Activated CD4-positive, alpha-beta T cell treated with anti-CD3 and anti-CD28 coated beads, Interleukin-2, amount 10 ng/mL, durations not matched to agents 7 days and 5 days (primary cell): Measurements from ENCODE around the gene CASP8AP2. TPM values are rescaled to one million over a fixed set of nuclear protein-coding genes. Genes with fewer than 3 reads are reported as not detected.
A peak's percentile ranks its signal among the peaks of the same experiment; 100 is the strongest.
"Not testable (repeated sequence)": the region's sequence is repeated elsewhere in the genome, so short reads cannot be mapped to it uniquely, and the experiment has no call there.

Source experiments
- CTCF ChIA-PET: fragments of 350-600 bp; sonication (Branson Sonifier 250); formaldehyde crosslinking; loops from one replicate; lab custom pipeline; 2021; ENCODE audit warnings: antibody characterized with exemption; lab: Charles Lee
- POLR2A ChIA-PET: fragments of 350-600 bp; sonication (Branson Sonifier 250); formaldehyde crosslinking; loops from one replicate; lab custom pipeline; 2021; ENCODE audit warnings: antibody characterized with exemption; lab: Charles Lee
- DNase-seq: peaks from one replicate; pipeline ENCODE4 v3.0.0-alpha.2; 2020
- H3K27ac Mint-ChIP-seq: one replicate; pipeline ENCODE4 v1.8.0; 2021; ENCODE audit warnings: mild to moderate bottlenecking, moderate library complexity, mixed read lengths
- H3K27me3 Mint-ChIP-seq: one replicate; pipeline ENCODE4 v1.8.0; 2021; ENCODE audit warnings: mixed read lengths
- H3K36me3 Mint-ChIP-seq: one replicate; pipeline ENCODE4 v1.8.0; 2021; ENCODE audit warnings: low read depth, mixed read lengths
- H3K4me1 Mint-ChIP-seq: one replicate; pipeline ENCODE4 v1.8.0; 2021; ENCODE audit warnings: mixed read lengths
- H3K4me3 Mint-ChIP-seq: one replicate; pipeline ENCODE4 v1.8.0; 2021; ENCODE audit warnings: mild to moderate bottlenecking, moderate library complexity, mixed read lengths
- H3K9me3 Mint-ChIP-seq: one replicate; pipeline ENCODE4 v1.8.0; 2021; ENCODE audit warnings: mixed read lengths
- total RNA-seq, 2 experiments: library from RNA; stranded (reverse); gene quantifications; one replicate each; pipeline ENCODE4 v1.2.3, GENCODE V29; 2021

The CASP8AP2 gene
- total RNA-seq, 2 experiments from 2014 or later: 45.1 to 49.6 TPM

DNA sequence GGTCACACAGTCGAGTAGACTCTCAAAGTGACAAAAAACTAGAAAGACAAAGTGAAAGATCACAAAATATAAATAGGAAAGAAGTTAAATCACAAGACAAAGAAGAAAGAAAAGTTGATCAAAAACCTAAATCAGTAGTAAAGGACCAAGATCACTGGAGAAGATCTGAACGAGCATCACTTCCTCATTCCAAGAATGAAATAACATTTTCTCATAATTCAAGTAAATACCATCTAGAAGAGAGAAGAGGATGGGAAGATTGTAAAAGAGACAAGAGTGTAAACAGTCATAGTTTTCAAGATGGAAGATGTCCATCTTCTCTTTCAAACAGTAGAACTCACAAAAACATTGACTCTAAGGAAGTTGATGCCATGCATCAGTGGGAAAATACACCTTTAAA, 33.0 kb downstream of the CASP8AP2 start:
- ChIA-PET CTCF (interaction anchor here (0.6 to 2.2 kb wide), 2 partner anchors 10 to 24 kb away, joined by 3 to 5 read pairs; no protein-coding TSS in a partner anchor), POLR2A (no interaction called here)
- H3K4me3 Mint-ChIP-seq: no peak overlapping the region
- H3K4me1 Mint-ChIP-seq: peaks cover 21% of the 10 kb centered on the region
- H3K9me3 Mint-ChIP-seq: peaks cover 16% of the 10 kb centered on the region
- peaks cover 77% of the 10 kb centered on the region for H3K36me3 Mint-ChIP-seq
- DNase-seq: no peak
- H3K27ac Mint-ChIP-seq: no peak overlapping the region
- H3K27me3 Mint-ChIP-seq: no peaks in the 10 kb centered on the region

DNA sequence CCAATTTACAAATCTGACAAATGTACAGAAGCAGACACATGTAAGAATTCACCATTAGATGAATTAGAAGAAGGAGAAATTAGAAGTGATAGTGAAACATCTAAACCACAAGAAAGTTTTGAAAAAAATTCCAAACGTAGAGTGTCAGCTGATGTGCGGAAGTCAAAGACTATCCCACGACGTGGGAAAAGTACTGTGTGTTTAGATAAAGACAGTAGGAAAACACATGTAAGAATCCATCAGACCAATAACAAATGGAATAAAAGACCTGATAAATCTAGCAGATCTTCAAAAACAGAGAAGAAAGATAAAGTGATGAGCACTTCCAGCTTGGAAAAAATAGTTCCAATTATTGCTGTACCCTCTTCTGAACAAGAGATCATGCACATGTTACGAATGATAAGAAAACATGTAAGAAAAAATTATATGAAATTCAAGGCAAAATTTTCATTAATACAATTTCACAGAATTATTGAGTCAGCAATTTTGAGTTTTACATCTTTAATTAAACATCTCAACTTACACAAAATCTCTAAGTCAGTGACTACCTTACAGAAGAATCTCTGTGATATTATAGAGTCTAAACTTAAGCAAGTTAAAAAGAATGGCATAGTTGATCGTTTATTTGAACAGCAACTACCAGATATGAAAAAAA, 36.5 kb downstream of the CASP8AP2 start:
- Mint-ChIP-seq H3K4me1 (peaks cover 12% of the 10 kb centered on the region), H3K27me3 (no peaks in the 10 kb centered on the region), H3K4me3 (no peak overlapping the region), H3K27ac (no peak overlapping the region), H3K36me3 (peaks cover 83% of the 10 kb centered on the region), H3K9me3 (peaks cover 13% of the 10 kb centered on the region)
- DNase-seq: no peak
- POLR2A ChIA-PET: interaction anchor here (0.6 kb wide), 1 partner anchor 610 kb away, joined by 3 read pairs; no protein-coding TSS in a partner anchor
- CTCF ChIA-PET: interaction anchor here (0.6 to 1.2 kb wide), 3 partner anchors 12 to 266 kb away, joined by 3 to 4 read pairs (median 4); no protein-coding TSS in a partner anchor

DNA sequence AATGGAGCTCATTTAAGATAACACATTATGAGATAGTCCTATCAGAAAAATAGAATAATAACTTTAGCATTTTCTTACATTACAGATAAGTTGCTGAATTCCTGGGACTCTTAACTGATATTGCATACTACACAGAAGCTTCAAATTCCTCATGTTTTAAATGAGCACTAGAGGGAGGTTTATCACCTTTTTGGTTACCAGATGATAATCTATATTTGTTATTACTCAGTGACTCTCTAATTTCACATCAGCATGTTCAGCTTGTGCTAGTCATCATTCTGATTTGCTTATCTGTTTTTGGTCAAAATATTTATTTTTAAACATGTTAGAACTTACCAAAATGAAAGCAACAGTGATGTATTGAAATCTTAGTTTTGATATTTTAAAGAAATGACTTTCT, 44.0 kb downstream of the CASP8AP2 start:
- Mint-ChIP-seq H3K27me3 (no peaks in the 10 kb centered on the region), H3K4me3 (no peak overlapping the region), H3K36me3 (peaks cover 39% of the 10 kb centered on the region), H3K4me1 (peaks cover 4% of the 10 kb centered on the region), H3K27ac (no peak overlapping the region), H3K9me3 (no peaks in the 10 kb centered on the region)
- CTCF ChIA-PET: no interaction called here
- no peak for DNase-seq
- POLR2A ChIA-PET: no interaction called here

DNA sequence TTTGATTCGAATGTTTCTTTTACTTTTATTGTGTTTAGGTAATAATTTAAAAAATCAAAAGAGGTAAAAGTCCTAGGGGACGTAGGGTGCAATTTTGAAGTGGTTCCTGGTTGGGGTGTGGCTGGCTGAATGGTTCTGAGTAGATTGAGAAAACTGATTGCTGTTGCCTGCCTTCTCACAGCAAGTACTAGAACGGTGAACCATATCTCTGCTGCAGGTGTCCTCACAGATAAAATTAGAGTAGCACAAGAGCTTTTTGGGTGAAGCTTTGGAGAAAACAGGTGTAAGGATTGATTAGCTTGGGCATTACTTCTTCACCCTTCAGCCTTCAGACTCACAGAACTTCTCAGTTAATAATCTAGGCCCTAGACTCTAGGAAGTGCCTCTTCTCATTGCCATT, 44.8 kb downstream of the CASP8AP2 start:
- H3K36me3 Mint-ChIP-seq: peaks cover 34% of the 10 kb centered on the region
- no peaks in the 10 kb centered on the region for H3K27me3 Mint-ChIP-seq
- ChIA-PET CTCF (no interaction called here), POLR2A (no interaction called here)
- DNase-seq: no peak
- no peak overlapping the region for H3K4me3 Mint-ChIP-seq
- peaks cover 4% of the 10 kb centered on the region for H3K4me1 Mint-ChIP-seq
- no peaks in the 10 kb centered on the region for H3K9me3 Mint-ChIP-seq
- H3K27ac Mint-ChIP-seq: no peak overlapping the region

DNA sequence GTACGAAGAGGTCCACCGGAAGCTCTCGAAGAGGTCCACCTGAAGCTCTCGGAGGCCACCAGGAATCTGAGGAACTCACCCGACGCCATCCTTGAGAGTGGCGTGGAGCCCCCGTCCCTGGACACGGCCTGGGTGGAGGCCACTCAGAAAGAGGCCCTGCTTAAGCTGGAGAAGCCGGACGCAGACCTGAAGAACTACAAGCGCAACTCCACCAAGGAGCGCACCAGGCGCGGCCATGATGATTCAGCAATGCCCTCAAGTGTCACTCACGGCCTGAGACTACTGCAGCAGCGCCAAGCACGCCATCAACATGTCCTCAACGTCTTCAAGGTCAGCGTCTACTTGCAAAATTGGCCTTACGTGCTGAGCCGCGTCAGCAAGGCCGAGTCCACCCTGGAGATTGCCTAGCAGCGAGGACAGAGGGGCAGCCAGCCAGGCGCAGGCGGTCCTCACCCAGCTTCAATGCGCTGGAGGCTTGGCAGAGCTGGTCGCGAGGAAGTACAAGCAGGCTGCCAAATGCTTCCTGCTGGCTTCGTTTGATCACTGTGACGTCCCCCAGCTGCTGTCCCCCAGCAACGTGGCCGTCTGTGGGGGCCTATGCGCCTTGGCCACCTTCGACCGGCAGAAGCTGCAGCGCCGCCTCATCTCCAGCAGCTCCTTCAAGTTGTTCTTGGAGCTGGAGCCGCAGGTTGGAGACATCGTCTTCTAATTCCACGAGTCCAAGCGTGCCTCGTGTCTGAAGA, 56.9 kb downstream of the CASP8AP2 start:
- Mint-ChIP-seq H3K4me3 (no peak overlapping the region), H3K27me3 (peaks cover 17% of the 10 kb centered on the region), H3K9me3 (no peaks in the 10 kb centered on the region), H3K36me3 (no peaks in the 10 kb centered on the region), H3K4me1 (peaks cover 9% of the 10 kb centered on the region), H3K27ac (no peak overlapping the region)
- no peak for DNase-seq
- CTCF ChIA-PET: interaction anchor here (1.6 kb wide), 1 partner anchor 52 kb away, joined by 3 read pairs; no protein-coding TSS in a partner anchor
- POLR2A ChIA-PET: no interaction called here

DNA sequence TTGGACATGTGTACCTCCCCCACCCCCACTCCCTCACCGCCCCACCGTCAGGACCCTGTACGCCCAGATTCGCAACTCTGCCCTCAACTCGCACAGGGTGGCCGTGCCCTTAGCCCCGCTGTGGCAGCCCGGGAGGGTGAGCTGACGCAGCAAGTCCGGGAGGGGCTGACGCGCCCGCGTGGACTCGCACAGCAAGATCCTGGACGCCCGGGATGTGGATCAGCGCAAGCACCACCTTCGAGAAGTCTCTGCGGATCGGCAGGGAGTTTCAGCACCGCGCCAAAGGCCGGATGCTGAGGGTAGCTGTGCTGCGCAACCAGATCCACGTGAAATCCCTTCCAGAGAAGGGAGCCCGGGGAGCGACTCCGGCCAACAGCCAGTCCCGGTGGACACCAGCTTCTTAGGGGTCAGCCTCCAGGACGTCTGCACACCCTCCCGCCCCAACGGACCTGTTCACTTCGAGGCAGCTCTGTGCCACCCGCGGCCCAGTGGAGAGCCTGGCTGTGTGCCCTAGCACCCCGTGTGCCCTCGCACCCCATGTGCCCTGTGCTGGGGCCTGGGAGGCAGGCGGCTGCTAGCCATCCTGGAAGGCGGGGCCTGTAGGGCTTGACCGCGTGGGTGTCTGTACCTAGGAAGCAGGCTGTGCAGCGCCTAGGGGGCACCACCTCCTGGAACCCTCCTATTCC, 57.9 kb downstream of the CASP8AP2 start:
- POLR2A ChIA-PET: no interaction called here
- H3K27me3 Mint-ChIP-seq: peaks cover 18% of the 10 kb centered on the region
- no peaks in the 10 kb centered on the region for H3K36me3 Mint-ChIP-seq
- CTCF ChIA-PET: interaction anchor here (0.7 to 1.6 kb wide), 2 partner anchors 50 to 777 kb away, joined by 3 to 6 read pairs; no protein-coding TSS in a partner anchor
- no peak overlapping the region for H3K4me3 Mint-ChIP-seq
- H3K27ac Mint-ChIP-seq: no peak overlapping the region
- H3K9me3 Mint-ChIP-seq: no peaks in the 10 kb centered on the region
- no peak for DNase-seq
- H3K4me1 Mint-ChIP-seq: peaks cover 9% of the 10 kb centered on the region

DNA sequence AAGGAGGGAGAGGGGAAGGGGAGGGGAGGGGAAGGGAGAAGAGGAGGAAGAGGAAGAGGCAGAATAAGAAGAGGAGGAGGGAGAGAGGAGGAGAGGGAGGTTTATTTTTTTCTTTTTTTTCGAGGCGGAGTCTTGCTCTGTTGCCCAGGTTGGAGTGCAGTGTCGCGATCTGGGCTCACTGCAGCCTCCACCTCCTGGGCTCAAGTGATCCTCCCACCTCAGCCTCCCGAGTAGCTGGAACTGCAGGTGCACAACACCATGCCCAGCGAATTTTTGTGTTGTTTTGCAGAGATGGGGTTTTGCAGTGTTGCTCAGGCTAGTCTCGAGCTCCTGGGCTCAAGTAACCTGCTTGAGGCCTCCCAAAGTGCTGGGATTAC, 58.4 kb downstream of the CASP8AP2 start:
- Mint-ChIP-seq H3K9me3 (no peaks in the 10 kb centered on the region), H3K27ac (no peak overlapping the region), H3K27me3 (peaks cover 18% of the 10 kb centered on the region), H3K4me1 (peaks cover 9% of the 10 kb centered on the region), H3K4me3 (no peak overlapping the region), H3K36me3 (no peaks in the 10 kb centered on the region)
- ChIA-PET CTCF (interaction anchor here (0.6 to 0.7 kb wide), 2 partner anchors 516 to 776 kb away, joined by 4 to 6 read pairs; no protein-coding TSS in a partner anchor), POLR2A (no interaction called here)
- no peak for DNase-seq

DNA sequence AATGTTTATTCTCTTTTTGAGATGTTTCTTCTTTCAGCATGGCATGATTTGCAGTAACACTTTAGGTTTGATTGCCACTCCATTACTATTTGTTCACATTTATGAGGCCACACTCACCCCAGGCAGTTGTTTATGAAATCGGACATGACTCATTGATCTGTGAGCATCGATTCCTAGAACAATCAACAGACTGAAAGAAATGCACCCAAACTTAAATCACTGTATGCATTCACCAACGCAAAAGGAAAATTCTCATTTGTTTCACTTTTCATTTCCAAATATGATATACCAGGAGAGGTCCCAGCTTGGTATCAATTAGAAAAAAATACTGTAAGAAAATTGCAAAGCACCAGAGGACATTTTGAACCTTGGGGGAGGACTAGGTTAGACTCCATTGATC, 59.2 kb downstream of the CASP8AP2 start:
- Mint-ChIP-seq H3K4me3 (no peak overlapping the region), H3K9me3 (no peaks in the 10 kb centered on the region), H3K4me1 (peaks cover 9% of the 10 kb centered on the region), H3K27me3 (peaks cover 23% of the 10 kb centered on the region), H3K36me3 (no peaks in the 10 kb centered on the region), H3K27ac (no peak overlapping the region)
- POLR2A ChIA-PET: no interaction called here
- CTCF ChIA-PET: no interaction called here
- DNase-seq: no peak

DNA sequence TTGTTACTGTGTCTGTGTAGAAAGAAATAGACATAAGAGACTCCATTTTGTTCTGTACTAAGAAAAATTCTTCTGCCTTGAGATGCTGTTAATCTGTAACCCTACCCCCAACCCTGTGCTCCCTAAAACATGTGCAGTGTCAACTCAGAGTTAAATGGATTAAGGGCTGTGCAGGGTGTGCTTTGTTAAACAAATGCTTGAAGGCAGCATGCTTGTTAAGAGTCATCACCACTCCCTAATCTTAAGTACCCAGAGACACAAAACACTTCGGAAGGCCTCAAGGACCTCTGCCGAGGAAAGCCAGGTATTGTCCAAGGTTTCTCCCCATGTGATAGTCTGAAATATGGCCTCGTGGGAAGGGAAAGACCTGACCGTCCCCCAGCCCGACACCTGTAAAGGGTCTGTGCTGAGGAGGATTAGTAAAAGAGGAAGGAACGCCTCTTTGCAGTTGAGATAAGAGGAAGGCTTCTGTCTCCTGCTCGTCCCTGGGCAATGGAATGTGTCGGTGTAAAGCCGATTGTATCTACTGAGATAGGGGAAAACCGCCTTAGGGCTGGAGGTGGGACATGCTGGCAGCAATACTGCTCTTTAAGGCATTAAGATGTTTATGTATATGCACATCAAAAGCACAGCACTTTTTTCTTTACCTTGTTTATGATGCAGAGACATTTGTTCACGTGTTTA, 61.3 kb downstream of the CASP8AP2 start:
- POLR2A ChIA-PET, H3K9me3 Mint-ChIP-seq, H3K36me3 Mint-ChIP-seq, H3K4me3 Mint-ChIP-seq, DNase-seq, H3K4me1 Mint-ChIP-seq, H3K27ac Mint-ChIP-seq: not testable (repeated sequence)
- CTCF ChIA-PET: interaction anchor here (0.5 kb wide), 1 partner anchor 25 kb away, joined by 3 read pairs; no protein-coding TSS in a partner anchor
- peaks cover 30% of the 10 kb centered on the region for H3K27me3 Mint-ChIP-seq

DNA sequence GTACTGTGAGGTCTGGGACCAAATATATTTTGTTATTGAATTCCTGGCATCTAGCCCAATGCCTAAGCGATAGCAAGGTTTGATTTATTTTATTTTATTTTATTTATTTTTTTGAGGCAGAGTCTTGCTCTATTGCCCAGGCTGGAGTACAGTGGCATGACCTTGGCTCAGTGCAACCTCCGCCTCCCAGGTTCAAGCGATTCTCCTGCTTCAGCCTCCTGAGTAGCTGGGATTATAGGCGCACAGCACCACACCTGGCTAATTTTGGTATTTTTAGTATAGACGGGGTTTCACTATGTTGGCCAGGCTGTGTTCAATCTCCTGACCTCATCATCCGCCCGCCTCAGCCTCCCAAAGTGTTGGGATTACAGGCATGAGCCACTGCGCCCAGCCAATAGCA, 62.9 kb downstream of the CASP8AP2 start:
- DNase-seq, H3K27ac Mint-ChIP-seq, H3K4me1 Mint-ChIP-seq, H3K4me3 Mint-ChIP-seq, H3K36me3 Mint-ChIP-seq, POLR2A ChIA-PET, H3K9me3 Mint-ChIP-seq: not testable (repeated sequence)
- CTCF ChIA-PET: interaction anchor here (0.6 kb wide), 1 partner anchor 197 kb away, joined by 4 read pairs; no protein-coding TSS in a partner anchor
- H3K27me3 Mint-ChIP-seq: peaks cover 37% of the 10 kb centered on the region

DNA sequence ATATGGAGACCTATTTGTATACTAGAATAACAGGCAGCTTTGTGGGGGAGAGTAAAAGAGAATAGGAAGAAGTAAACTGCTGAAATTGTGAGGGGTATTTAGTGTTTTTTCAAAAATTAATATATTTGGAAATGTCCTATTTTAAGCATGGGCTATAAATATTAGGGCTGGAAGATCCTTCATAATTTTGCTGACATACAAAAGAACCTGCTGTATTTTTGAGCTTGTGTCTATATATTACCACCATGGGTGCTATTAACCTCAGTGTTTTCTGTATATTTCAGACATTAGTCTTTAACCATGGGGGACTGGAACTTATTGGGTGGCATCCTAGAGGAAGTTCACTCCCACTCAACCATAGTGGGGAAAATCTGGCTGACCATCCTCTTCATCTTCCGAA, 64.5 kb downstream of the CASP8AP2 start, which contains the start of gene GJA10:
Gene GJA10 (plus strand): TSS at position 301 of the 400 bp plus-strand sequence. CDS start 0 bp downstream, at position 301.
- DNase-seq: no peak
- Mint-ChIP-seq H3K4me3 (no peak within 1 kb of the TSS), H3K36me3 (no peaks in the 10 kb centered on the region), H3K27me3 (peaks cover 34% of the 10 kb centered on the region), H3K27ac (no peak within 1 kb of the TSS), H3K4me1 (peaks cover 2% of the 10 kb centered on the region), H3K9me3 (no peaks in the 10 kb centered on the region)
- ChIA-PET CTCF (no interaction called here), POLR2A (no interaction called here)

DNA sequence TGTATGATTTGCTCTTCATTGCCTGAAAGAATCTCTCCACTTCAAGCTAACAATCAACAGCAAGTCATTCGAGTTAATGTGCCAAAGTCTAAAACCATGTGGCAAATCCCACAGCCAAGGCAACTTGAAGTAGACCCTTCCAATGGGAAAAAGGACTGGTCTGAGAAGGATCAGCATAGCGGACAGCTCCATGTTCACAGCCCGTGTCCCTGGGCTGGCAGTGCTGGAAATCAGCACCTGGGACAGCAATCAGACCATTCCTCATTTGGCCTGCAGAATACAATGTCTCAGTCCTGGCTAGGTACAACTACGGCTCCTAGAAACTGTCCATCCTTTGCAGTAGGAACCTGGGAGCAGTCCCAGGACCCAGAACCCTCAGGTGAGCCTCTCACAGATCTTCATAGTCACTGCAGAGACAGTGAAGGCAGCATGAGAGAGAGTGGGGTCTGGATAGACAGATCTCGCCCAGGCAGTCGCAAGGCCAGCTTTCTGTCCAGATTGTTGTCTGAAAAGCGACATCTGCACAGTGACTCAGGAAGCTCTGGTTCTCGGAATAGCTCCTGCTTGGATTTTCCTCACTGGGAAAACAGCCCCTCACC, 65.7 kb downstream of the CASP8AP2 start:
- H3K36me3 Mint-ChIP-seq: no peaks in the 10 kb centered on the region
- H3K27me3 Mint-ChIP-seq: peaks cover 36% of the 10 kb centered on the region
- no peaks in the 10 kb centered on the region for H3K4me1 Mint-ChIP-seq
- H3K27ac Mint-ChIP-seq: no peak overlapping the region
- DNase-seq: peak; percentile 24
- H3K9me3 Mint-ChIP-seq: no peaks in the 10 kb centered on the region
- POLR2A ChIA-PET: no interaction called here
- CTCF ChIA-PET: interaction anchor here (0.5 kb wide), 1 partner anchor 15 kb away, joined by 4 read pairs; no protein-coding TSS in a partner anchor
- H3K4me3 Mint-ChIP-seq: no peak overlapping the region
